Measurements from ENCODE around the gene OPHN1.
"Not testable (repeated sequence)": the region's sequence is repeated elsewhere in the genome, so short reads cannot be mapped to it uniquely, and the experiment has no call there.

Gene OPHN1

GRCh38 chrX:68375803-68376202 lies 57.5 kb downstream of the OPHN1 start:
- H3K4me3 ChIP-seq (ENCODE audit: low read length) = no peak overlapping the region
- DNase-seq (ENCODE audit: low read depth, low spot score) = no peak

- no peak for DNase-seq (ENCODE audit: low read depth, low spot score)
- no peak overlapping the region for H3K4me3 ChIP-seq (ENCODE audit: low read length)
Measured at GRCh38 chrX:68372665-68373064, 60.6 kb downstream of the OPHN1 start.

DNA sequence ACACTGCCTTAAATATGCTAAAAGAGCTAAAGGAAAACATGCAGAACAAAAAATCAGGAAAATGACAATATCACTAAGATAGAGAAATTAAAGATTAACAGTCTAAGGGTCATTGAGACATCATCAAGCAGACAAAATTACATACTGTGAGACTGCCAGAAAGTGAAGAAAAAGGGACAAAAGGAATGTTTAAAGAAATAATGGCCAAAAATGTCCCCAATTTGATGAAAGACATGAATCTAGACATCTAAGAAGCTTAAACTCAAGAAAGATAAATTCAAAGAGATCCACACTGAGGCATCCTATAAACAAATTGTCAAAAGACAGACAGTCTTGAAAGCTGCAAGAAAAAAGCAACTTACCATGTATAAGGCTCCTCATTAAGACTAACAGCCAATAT lies 63.7 kb downstream of the OPHN1 start:
- no peak for DNase-seq (ENCODE audit: low read depth, low spot score)
- H3K4me3 ChIP-seq (ENCODE audit: low read length) = no peak overlapping the region

- no peak for DNase-seq (ENCODE audit: low read depth, low spot score)
- no peak overlapping the region for H3K4me3 ChIP-seq (ENCODE audit: low read length)
Measured at GRCh38 chrX:68365341-68365740, 68.0 kb downstream of the OPHN1 start.

DNA sequence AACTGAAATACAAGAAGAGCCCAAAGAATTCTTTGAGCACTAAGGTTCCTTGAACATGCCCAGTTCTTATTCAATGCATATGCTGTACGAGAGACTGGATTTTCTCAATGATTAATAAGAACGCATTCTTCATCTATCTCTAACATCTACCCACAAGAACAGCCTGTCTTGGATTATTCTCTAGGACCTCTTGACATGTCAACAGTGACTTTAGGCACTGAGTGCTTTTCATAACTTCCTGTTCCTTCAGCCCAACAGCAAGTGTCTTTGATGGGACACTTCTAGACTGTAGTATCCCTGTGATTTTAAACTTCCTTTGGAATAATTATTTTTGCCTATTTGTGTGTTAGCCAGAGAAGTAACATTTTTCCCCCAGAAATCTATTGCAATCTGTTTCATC lies 69.3 kb downstream of the OPHN1 start:
- DNase-seq (ENCODE audit: low read depth, low spot score) = no peak
- no peak overlapping the region for H3K4me3 ChIP-seq (ENCODE audit: low read length)

DNA sequence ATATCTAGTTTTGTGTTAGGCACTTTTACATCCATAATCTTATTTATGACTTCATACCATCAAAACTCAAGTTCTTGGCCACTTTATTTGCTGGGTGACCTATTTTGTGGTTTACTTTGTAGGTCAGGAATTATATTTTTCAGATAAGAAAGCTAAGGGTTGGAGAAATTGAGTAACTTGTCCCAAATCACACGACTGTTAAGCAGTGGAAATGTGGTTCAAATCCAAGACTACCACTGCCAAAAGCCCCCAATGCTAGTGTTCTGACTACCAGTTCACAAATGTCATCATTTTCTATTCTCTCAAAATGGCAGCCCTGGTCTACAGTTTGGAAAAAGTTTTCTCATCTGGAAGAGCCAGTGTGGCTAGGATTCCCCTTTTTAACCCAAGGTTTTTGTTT lies 74.6 kb downstream of the OPHN1 start:
- DNase-seq (ENCODE audit: low read depth, low spot score) = no peak
- no peak overlapping the region for H3K4me3 ChIP-seq (ENCODE audit: low read length)

- DNase-seq (ENCODE audit: low read depth, low spot score) = no peak
- H3K4me3 ChIP-seq (ENCODE audit: low read length) = no peak overlapping the region
Measured at GRCh38 chrX:68355629-68355920, 77.7 kb downstream of the OPHN1 start.

- DNase-seq (ENCODE audit: low read depth, low spot score) = no peak
Measured at GRCh38 chrX:68354879-68355628, 78.2 kb downstream of the OPHN1 start.

DNA sequence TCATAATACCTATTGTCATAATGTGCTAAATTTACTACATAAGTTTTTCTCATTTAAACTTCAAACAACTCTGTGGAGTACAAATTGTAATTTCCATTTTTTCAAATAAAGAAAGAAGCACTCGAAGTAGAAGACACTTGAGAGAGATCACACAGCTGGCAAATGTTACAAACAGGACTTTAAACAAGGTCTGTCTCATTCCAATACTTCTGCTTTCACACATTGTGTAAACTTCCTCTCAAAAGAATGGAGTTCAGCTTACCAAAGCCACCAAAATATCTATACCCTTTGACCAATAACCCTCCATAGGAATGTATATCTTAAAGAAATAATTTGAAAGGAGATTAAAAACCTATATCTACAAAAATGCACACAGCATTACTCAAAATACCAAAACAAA lies 88.3 kb downstream of the OPHN1 start:
- DNase-seq (ENCODE audit: low read depth, low spot score) = no peak
- H3K4me3 ChIP-seq (ENCODE audit: low read length) = no peak overlapping the region

More at GRCh38 chrX:68354879-68355628, 78.2 kb downstream of the OPHN1 start:
- no peak overlapping the region for H3K4me3 ChIP-seq (ENCODE audit: low read length)

- no peak for DNase-seq (ENCODE audit: low read depth, low spot score)
- H3K4me3 ChIP-seq (ENCODE audit: low read length) = no peak overlapping the region
Measured at GRCh38 chrX:68343551-68343950, 89.7 kb downstream of the OPHN1 start.

DNA sequence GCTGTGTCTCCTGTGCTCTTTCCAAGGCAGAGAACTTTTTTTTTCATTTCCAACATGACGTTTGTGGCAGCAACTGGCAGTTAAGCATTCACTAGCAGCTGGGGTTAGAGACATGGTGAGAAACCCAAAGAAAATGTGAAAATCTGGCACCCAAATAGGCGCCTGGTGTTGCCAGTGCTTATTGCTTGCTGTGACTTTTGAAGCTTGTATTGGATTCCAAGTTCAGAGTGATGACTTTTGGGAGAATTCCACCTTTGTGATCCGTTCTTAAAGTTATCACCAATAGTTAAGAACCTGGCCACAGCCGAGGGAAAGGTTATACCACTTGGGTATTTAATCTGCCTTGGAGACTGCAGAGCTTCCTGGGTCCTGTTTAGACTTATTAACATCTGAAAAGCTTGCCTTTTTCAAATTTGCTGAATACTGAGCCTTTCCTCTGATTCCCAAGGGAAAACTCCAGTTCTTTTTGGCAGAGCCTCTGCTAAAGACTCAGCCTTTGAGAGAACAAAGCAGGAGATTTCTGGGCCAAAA lies 101.0 kb downstream of the OPHN1 start:
- H3K4me3 ChIP-seq (ENCODE audit: low read length) = no peak overlapping the region
- no peak for DNase-seq (ENCODE audit: low read depth, low spot score)

GRCh38 chrX:68326841-68327240 lies 106.5 kb downstream of the OPHN1 start:
- H3K4me3 ChIP-seq (ENCODE audit: low read length); DNase-seq (ENCODE audit: low read depth, low spot score): not testable (repeated sequence)

DNA sequence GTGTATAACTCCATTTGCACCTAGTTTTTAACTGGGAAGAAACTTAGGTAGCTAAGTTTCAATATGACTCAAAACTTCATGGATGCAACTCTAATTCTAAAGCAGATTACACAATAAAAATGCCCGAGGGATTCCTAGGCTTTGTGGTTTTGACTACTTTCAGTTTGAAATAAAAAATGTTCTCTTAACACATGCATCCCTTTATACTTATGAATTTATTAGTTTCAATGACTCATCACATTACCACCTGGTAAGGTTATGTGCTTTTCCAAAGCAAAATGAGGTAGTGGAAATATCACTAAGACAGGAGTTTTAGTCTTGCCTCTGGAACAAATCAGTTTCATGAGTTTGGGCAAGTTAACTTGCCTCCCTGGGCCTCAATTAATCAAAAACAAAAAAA lies 125.5 kb downstream of the OPHN1 start:
- no peak overlapping the region for H3K4me3 ChIP-seq (ENCODE audit: low read length)
- DNase-seq (ENCODE audit: low read depth, low spot score) = no peak

DNA sequence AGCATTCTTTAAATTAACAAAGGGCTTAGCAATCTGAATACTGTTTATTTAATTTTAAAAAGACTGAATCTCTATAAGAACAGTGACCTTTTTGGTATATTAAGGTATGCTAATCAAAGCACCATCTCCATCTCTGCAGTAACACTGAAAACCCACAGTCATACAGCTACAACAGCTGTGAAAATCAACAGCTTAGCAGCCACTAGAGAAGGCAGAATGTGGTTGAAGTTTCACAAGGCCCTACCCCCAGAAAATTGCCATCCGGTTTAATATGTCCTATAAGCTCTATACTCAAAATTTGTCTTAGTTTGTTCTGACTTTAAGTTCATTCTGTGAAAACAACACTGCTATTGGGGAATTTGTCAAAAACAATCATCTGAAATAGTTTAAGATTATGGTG lies 128.7 kb downstream of the OPHN1 start:
- DNase-seq (ENCODE audit: low read depth, low spot score) = no peak
- no peak overlapping the region for H3K4me3 ChIP-seq (ENCODE audit: low read length)

DNA sequence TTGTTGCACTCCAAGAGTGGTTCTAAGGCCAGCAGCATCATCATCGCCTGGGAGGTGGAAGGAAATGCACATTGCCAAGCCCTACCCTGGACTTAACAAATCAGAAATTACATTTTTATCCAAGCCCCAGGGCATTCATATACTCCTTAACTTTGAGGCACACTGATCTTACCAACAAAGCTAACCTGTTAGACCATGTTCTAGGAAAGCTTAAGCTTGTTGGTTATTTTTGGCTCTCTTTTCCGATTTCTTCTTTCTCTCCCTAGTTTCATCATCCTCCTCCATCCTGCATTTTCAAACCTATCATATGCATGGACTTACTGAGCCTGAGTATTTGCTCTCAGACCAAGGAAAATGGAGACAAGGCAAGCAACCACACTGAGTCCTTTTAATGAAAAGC lies 133.4 kb downstream of the OPHN1 start:
- DNase-seq (ENCODE audit: low read depth, low spot score) = no peak
- H3K4me3 ChIP-seq (ENCODE audit: low read length) = no peak overlapping the region

- DNase-seq (ENCODE audit: low read depth, low spot score) = no peak
Measured at GRCh38 chrX:68292471-68292870, 140.8 kb downstream of the OPHN1 start.

GRCh38 chrX:68288127-68288526 lies 145.2 kb downstream of the OPHN1 start:
- no peak overlapping the region for H3K4me3 ChIP-seq (ENCODE audit: low read length)
- DNase-seq (ENCODE audit: low read depth, low spot score) = no peak

More at GRCh38 chrX:68292471-68292870, 140.8 kb downstream of the OPHN1 start:
- no peak overlapping the region for H3K4me3 ChIP-seq (ENCODE audit: low read length)

DNA sequence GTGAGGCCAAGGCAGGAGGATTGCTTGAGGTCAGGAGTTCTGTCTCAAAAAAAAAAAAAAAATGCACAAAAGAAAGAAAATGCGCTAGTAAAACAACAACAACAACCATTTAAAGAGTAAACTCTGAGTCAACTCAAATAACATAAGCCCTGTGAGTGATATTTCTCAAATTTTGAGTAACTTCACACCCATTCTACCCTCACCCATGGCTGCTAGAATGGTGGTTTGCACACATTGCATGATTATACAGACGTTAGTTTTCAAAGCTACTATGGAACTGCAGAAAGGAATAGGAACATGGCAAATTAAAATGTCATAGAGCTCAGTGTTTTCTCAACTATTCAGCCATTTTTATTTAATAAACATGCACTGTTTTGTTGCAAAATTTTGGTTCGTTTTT lies 145.9 kb downstream of the OPHN1 start:
- no peak for DNase-seq (ENCODE audit: low read depth, low spot score)
- H3K4me3 ChIP-seq (ENCODE audit: low read length) = no peak overlapping the region

DNA sequence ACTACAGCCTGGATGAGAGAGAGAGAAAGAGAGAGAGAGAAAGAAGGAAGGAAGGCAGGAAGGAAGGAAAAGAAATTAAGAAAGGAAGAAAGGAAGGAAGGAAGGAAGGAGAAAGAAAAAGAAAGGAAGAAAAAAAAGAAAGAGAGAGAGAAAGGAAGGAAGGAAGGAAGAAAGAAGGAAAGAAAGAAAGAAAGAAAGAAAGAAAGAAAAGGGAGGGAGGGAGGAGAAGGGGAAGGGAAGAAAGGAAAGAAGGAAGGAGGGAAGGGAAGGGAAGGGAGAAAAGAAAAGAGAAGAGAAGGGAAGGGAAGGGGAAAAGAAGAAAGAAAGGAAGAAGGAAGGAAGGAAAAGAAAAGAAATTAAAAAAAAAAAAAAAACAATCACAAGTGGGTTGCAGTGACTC lies 146.3 kb downstream of the OPHN1 start:
- no peak for DNase-seq (ENCODE audit: low read depth, low spot score)
- no peak overlapping the region for H3K4me3 ChIP-seq (ENCODE audit: low read length)

- DNase-seq (ENCODE audit: low read depth, low spot score) = no peak
- H3K4me3 ChIP-seq (ENCODE audit: low read length) = no peak overlapping the region
Measured at GRCh38 chrX:68286076-68286475, 147.2 kb downstream of the OPHN1 start.

DNA sequence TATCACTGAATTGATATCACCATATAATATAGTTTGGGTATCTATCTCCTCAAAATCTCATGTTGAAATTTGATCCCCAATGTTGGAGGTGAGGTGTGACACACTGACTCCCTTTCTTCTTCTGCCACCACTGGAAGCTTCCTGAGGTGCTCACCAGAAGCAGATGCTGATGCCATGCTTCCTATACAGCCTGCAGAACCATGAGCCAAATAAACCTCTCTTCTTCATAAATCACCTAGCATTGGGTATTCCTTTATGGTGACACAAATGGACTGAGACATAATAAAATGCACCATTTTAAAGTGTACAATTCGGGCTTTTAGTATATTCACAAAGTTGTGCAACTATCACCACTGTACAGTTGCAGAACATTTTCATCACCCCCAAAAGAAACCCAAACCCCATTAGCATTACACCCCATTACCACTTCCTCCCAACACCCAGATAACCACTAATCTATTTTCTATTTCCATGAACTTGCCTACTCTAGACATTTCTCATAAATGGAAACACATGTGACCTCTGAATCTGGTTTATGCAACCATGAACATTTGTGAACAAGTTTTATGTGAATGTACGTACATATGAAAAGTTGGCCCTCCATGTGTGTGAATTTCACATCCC lies 148.9 kb downstream of the OPHN1 start:
- no peak overlapping the region for H3K4me3 ChIP-seq (ENCODE audit: low read length)
- DNase-seq (ENCODE audit: low read depth, low spot score) = no peak

Data from Jurkat, Clone E6-1 (cell line).